Measurements from ENCODE around the gene CCDC200.
"Not testable (repeated sequence)": the region's sequence is repeated elsewhere in the genome, so short reads cannot be mapped to it uniquely, and the experiment has no call there.

CCDC200 gene

DNA sequence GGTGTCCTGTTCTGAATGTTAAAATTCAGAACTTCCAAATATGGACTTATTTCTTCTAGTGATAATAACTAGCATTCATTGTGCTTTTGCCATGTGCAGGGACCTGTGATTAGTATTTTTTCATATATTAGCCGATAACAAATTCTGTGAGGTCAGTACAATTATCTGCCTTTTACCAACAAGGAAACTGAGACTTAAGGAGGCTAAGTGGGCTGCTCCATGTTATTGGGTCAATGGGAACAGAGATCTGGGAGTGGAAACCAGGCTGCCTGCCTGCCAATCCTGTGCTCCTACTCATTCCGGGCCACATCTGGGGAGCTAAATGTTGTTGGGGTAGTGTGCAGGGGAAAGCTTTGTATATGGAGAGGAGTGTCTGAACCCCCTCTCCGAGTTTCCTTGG, 13.1 kb downstream of the CCDC200 start:
- no peak for DNase-seq

DNA sequence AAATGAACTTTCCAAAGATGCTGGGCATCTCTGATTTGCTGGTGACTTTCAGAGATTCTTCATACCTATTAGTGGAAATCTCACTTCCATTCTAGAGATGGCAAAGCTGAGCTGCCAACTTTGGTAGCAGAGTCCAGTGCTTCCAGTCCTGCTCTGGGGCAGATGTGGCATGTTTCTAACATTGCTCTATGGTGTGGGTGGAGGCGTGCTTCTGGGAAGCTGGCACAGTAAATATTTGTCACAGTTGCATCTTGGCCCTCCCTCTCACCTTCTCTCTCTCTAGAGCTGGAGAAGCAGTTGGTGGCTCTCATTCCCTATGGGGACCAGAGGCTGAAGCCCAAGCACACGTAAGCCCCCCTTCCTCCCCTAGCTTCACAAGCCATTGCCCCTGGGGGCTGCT, 14.9 kb downstream of the CCDC200 start:
- DNase-seq, result no peak

DNA sequence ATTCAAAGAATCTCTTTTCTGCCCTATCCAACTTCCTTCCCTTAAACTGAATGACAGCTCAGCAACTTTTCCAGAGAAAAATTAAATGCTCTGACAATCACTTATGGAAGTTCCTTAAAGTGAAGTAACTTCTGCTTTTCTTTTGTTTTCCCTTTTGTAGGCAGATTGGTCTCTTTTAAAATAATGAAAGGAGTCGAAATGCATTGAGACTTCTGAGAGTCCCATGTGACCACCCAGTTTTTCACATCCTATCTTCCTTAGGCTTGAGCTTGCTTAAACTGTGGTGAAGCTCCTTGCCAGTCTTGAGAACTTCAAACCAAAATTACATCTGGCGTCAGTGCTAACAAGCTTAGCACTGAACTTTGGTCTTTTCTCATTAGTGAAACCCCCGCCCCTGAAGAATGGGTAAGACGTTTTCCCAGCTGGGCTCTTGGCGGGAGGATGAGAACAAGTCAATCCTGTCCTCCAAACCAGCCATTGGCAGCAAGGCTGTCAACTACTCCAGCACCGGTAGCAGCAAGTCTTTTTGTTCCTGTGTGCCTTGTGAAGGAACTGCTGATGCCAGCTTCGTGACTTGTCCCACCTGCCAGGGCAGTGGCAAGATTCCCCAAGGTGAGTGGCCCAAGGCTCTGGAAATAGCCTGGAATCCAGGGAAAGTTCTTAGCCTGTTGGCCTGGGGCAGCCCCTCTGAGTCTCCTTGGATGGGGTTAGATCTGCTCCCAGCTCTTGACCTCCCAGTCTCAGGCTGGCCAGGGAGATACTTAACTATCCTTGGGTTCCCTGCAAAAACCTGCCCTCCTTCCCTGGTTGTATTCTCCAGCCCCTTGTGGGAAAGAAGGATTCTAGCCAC, 15.6 kb downstream of the CCDC200 start:
- DNase-seq, result no peak

DNA sequence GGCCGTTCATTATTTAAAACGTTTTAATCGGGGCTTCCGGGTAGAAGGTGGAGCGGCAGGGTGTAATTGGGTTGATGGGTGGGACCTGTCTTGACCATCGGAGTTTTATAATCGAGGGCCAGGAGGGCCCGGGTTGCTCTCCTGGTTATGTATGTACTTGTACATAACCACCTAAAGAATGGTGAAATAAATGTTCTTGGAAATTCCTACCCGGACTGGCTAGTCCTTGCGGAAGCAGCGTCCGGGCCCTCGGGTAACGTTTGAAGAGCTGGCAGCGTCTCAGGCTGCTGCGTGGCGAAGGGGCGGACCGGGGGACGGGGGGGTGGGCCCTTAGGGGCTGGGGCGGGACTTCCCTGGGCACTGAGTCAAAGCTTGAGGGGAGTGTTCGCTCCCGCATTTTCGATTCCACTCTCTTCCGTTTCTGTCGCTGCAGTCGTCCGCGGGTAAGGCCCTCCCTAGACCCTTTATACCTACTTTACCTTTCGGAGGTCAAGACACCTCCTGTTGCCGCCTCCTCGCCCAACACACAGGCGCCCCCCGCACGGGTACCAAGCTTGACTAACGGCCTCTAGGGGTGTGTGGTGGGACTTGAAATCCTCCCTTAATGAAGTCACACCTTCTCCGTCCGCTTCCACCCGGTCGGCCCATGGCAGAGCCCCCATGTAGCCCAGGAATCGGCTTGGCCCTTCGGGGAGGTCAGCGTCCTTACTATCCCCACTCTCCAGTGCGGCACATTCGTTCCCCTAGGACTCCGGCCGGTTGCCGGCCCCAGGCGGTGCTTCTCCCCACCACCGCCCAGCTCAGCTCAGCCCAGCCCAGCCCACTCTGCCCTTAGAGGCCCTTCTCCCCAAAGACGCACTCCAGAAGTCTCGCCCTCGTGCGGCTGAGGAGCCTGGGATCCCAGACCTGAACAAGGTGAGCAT, 16.7 kb downstream of the CCDC200 start, which contains the start of gene TMEM106A:
TSS of gene TMEM106A (plus strand) at position 396 of the 923 bp plus-strand sequence. CDS start 1,167 bp downstream, outside the sequence.
- peak; percentile 67 for DNase-seq

DNA sequence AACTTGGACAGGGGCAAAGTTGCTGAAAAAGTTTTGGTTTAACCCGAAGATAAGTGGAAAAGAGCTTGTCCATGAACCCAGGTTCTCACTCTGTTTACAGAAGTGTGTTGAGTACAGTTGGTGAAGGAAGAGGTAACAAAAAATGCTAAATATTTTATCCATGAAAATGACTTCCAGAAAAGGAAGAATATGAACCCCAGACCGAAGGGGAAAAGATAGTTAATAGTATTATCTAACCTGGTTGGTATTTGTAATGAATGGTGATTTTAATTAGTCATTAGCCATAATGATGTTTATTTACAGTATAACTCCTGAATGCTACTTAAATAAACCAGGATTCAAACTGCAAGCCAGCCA, 17.3 kb downstream of the CCDC200 start:
- DNase-seq, result no peak

DNA sequence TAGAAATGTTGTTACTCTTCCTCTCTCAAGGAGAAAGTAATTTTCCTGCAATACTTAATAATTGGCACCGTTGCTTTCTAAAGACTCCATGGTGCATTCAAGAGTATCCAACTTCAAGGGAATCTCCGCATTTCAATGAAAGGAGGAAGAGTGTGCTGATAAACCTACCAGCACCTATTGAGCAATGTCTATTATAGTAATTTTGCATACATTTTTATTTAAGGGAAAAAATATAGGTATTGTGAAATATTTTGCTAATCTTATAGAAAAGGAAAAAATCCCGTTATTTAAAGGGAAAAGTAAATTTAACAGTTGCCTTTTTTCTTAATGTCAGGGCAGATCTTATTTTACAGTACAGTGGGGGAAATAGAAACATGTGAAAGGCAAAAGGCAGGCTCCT, 17.8 kb downstream of the CCDC200 start:
- DNase-seq, result no peak

DNA sequence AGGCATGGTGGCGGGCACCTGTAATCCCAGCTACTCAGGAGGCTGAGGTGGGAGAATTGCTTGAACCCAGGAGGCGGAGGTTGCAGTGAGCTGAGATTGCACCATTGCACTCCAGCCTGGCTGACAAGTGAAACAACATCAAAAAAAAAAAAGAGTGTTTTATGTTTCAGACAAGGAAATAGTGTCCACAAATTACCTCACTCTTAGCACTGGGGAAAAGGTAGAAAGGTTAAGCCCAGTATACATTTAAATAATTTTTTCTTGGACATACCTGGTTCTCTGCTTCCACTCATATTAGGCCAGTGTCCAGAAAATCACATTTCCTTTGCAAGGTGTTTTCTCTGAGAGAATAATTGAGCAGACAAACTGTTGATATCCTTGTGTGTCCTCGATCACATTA, 25.4 kb downstream of the CCDC200 start:
- not testable (repeated sequence) for DNase-seq

DNA sequence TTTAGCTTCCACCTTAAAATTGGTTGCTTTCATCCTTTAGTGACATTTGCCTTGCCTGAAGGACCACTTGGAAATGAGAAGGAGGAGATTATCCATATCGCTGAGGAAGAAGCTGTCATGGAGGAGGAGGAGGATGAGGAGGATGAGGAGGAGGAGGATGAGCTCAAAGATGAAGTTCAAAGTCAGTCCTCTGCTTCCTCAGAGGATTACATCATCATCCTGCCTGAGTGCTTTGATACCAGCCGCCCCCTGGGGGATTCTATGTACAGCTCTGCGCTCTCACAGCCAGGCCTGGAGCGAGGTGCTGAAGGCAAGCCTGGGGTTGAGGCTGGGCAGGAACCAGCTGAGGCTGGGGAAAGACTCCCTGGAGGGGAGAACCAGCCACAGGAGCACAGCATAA, 28.3 kb downstream of the CCDC200 start:
- DNase-seq, result no peak

DNA sequence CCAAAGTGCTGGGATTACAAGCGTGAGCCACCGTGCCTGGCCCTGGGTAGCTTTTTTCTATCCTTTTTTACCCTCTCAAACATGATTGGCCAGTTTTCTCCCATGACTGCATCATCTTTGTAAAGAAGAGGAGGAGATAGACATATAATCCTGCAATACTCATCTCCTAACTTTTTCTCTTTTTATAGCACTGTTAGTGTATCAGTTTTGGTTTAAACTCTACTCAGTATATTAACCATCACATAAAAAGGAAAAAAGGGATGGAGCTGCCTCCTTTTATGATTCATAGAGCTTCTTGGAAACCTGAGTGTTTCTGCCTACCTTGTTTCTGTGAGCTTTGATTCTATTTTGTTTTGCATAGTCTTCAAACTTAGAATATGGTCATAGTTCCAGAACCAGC, 28.8 kb downstream of the CCDC200 start:
- no peak for DNase-seq

DNA sequence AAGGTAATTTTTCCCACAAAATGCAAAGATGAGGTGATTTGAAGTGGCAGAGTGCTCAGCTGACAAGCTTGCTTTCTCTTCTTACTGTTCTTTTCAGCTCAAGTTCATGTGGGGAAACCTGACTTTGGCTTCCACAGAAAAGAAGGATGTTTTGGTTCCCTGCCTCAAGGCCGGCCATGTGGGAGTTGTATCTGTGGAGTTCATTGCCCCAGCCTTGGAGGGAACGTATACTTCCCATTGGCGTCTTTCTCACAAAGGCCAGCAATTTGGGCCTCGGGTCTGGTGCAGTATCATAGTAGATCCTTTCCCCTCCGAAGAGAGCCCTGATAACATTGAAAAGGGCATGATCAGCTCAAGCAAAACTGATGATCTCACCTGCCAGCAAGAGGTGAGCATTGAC, 35.2 kb downstream of the CCDC200 start:
- DNase-seq, result no peak

DNA sequence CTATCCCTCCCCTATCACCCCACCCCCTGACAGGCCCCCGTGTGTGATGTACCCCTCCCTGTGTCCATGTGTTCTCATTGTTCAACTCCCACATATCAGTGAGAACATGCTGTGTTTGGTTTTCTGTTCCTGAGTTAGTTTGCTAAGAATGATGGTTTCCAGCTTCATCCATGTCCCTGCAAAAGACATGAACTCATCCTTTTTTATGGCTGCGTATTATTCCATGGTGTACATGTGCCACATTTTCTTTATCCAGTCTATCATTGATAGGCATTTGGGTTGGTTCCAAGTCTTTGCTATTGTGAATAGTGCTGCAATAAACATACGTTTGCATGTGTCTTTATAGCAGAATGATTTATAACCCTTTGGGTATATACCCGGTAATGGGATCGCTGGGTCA, 41.8 kb downstream of the CCDC200 start:
- DNase-seq, result not testable (repeated sequence)

DNA sequence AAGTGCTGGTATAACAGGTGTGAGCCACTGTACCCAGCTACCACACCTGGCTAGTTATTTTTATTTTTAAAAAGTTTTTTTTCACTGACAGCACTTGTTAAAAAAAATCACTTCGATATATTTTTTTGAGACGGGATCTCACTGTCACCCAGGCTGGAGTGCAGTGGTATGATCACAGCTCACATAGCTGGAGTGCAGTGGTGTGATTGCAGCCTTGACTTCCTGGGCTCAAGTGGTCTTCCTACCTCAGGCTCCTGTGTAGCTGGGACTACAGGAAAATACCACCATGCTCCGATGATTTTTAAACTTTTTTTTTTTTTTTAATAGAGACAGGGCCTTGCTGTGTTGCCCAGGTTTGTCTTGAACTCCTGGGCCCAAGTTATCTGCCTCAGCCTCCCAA, 44.5 kb downstream of the CCDC200 start:
- DNase-seq, result no peak

DNA sequence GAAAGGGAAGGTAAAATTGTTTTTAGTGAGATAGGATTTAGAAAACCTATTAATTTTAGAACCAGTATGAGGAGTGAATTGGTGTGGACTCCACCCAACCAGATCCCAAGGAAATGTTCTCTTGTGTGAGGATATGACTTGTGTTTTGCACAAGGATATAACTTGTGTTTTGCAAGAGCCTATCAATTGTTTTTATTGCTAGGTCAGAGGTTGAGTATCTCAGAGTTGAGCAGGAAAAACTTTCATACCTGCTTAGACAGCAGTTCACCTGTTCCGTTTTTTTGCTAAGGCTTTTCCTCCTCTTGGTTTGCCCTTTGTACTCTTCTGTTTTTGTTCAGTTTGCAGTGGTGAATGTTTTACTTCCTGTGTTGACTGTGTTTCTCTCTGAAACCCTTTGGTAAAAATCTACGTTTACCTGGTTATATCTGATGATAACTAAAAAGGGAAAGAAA, 52.3 kb downstream of the CCDC200 start:
- no peak for DNase-seq

DNA sequence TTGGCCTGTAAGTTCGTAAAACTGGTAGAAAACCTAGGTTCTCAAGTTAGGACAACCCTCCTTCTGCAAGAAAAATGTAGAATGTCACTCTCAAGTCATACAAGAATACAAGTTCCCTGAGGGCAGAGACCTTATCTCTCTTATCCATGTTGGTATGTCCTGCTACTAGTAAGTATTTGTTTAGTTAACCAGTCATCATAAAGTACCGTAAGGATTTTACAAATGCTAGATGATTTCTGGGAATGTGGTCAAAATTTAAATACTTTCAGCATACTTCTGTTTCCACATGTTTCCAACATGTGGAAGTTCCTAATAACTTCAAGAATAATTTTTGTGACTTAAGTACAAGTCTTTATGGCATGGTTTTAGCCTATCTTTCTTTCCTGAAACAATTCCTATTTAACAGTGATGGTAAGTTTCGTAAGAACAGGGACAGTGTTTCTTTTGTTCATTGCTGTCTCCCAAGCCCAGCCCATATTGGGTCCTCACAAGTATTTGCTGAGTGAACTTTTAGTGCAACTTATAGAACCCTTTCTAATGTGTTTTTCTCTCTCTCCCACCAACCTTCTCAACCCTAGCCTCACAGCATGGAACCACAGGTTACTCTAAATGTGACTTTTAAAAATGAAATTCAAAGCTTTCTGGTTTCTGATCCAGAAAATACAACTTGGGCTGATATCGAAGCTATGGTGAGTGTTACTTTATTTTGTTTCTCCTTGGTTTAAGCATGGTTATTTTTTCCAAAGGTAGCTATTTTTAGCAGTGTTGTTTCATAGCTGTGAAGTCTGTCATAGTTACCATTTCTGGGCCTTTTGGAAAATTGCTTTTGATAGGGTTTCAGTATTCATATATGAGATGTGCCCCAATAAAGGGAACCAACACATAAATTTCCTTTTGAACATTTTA, 53.0 kb downstream of the CCDC200 start:
- no peak for DNase-seq

DNA sequence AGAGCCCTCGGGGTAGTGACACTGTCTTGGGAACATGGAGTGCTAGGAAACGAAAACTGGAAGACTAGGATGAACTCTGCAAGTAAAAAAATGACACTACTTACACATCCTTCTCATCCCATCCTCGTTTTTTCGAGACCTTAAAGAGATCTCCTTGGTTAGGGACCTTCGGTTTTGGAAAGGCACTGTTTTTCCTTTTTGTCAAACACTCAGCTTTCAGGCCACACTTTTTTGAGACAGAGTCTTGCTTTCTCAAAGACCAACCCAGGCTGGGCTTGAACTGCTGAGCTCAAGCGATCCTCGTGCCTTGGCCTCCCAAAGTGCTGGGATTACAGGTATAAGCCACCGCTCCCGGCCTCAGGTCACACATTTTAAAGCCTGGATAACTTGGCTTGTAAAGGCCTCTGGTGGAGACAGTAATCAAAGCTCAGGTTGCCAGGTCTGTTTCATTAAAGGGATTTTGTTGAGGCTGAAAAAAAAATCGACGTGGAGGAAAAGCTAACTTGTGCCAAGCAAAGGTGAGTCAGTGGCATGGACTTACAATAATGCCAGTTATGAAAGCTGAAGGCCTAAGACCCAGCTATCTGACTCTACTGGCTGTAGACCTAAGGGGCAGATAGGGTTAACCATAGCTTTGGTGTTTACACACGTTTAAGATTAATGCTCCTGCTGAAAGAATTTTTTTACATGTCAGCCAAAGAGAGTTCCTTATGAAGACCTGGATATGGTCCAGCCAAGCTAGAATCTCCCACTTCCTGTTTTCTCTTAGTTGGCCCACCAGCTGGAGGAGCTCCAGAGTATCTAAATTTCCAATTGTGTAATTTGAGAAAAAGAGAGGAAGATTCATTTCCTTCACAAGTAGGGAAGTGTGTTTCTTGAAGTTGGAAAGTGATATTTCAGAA, 56.6 kb downstream of the CCDC200 start:
- DNase-seq, result no peak

Data from 8988T (cell line).